Putamen (tissue), 1 donor: ENCODE results near the gene HDAC8.
"Not testable (repeated sequence)": the region's sequence is repeated elsewhere in the genome, so short reads cannot be mapped to it uniquely, and the experiment has no call there.

Experiments used
- DNase-seq: peaks from one replicate; pipeline ENCODE4 v3.0.0-alpha.2; 2016; ENCODE audit warnings: low spot score

HDAC8 gene

DNA sequence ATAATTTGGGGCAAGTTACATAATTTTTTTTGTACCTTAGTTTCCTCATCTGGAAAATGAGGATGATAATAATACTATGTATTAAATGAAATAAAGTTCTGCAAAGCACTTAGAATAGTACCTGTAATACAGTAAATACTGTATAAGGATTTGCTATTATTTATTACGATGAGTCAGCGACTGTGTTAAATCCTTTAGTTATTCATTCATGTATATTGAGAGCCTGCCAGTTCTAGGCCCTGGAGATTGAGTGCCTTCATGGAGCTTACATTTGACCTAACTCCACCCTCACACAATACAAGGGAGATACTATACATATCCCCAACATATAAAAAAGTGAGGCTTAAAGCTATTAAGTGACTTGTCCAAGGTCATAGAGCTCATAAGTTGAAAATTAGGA lies 199.9 kb downstream of the HDAC8 start:
- no peak for DNase-seq

DNA sequence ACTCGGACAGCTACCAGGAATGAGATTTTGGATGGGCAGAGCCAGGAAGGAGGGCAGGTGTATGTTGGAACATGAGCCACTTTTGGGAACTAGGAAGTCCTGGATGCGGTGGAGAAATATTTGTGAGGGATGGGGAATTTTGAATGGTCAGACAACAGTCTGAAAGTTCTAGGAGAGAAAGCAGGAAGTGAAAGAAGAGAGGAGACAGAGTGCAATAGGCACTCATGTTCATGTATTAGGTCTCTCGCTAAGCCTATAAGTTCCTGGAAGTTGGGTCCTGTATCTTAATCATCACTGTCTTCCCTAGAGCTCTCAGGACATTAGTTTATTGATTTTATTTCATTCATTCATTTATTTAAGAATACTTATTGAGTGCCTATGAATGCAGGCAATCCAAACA lies 201.2 kb downstream of the HDAC8 start:
- no peak for DNase-seq

GRCh38 chrX:72368796-72369195 lies 203.8 kb downstream of the HDAC8 start:
- DNase-seq: no peak

DNA sequence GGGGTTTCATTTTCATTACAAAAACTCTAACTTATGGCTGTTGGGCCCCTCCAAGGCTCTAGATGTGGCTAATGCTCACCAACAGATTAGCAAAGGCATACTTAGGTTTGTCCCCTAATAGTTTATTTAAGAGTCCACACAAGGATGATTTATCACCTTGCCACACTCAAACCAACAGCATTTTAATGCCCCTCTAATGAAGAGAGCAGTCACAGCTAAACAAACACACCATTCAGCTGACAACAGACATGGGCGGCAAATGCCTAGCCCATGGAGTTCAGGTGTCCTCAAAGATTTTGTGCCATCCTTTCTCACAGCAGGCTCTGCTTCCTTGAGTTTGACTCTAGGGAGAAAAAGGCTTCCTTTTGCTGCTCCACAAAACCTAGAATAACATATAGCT lies 205.1 kb downstream of the HDAC8 start:
- DNase-seq: no peak

DNA sequence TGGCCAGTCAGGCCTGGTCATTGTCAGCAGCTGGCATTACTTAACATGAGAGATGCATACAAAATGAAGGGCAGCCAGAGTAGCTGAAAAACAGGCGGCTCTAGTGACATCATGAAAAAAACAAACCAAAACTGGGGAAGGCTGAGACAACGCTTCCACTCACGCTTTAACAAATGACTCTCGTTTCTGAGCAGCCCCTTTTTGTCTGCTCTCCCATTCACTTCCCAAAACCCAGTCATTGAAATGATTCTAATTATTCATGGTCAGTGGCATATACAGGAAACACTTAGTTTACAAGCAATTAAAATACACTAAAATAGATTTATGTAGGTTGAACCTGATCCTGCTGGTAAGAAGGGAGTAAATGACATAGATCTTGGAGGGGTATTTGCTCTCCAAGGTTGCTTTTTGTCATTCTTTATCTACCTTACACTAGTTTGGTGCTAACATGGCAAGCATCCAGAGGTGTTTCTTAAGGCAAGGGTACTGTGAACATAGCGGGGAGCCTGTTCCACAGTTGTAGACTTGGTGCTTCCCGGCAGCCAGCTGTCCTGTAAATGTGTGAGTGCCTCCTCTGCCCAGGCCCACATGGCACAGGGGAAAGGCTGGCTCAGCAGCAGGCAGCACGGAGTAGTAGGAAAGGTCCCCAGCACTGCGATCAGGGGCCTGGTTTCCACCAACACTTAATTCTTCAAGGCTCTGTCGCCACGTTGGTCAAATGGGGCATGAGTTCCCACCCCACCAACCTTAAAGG lies 205.8 kb downstream of the HDAC8 start:
- DNase-seq: no peak

GRCh38 chrX:72366178-72366577 lies 206.5 kb downstream of the HDAC8 start:
- no peak for DNase-seq

DNA sequence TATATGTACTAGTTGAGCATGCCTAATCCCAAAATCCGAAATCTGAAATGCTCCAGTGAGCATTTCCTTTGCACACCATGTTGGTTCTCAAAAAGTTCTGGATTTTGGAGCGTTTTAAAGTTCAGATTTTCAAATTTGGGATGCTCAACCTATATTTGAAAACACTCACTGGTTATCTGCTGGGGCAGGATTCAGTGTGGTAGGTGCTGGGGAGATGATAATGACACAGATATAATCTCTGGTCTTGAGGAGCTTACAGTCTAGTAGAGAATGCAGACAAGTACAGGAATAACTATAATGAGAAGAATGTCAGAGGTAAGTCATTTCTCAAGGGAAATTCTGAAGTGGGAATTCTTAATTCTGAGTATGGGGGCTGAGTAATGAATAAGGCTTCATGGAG lies 207.5 kb downstream of the HDAC8 start:
- DNase-seq: no peak

DNA sequence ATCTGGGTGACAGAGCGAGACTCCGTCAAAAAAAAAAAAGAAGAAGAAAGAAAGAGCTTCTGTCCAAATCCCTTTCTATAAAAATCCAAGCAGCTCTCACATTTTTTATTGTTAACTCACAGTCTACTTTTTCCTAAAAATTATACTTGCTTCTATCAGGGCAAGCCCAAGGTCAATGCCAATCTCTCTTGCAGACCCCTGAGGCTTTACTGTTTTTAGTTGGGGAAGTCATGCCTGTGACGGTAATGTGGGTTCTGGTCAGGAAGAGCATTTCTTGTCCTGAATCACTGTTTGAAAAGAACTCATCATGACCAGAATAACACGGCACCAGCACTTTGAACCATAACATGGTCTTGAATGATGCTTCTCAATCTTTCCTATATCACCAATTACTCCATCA lies 212.3 kb downstream of the HDAC8 start:
- no peak for DNase-seq

- no peak for DNase-seq
Measured at GRCh38 chrX:72358313-72358712, 214.3 kb downstream of the HDAC8 start.

DNA sequence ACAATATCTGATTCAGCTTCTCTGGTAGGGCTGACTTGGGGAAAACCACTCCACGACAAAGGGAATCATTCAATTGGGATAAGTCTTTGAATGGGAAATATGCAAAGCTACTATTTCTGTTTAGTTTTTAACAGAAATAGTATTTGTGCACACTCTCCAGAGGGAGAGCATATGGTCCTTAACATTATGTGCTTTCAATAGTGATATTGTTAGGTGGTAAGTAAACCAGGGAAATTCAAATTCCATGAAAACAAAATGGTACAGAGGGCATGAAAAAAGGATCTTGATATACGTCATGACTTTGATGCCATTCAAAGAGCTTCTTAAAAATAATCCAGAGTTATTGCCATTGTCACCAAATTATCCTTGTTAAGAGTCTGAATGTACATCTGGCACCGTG lies 219.9 kb downstream of the HDAC8 start:
- no peak for DNase-seq

DNA sequence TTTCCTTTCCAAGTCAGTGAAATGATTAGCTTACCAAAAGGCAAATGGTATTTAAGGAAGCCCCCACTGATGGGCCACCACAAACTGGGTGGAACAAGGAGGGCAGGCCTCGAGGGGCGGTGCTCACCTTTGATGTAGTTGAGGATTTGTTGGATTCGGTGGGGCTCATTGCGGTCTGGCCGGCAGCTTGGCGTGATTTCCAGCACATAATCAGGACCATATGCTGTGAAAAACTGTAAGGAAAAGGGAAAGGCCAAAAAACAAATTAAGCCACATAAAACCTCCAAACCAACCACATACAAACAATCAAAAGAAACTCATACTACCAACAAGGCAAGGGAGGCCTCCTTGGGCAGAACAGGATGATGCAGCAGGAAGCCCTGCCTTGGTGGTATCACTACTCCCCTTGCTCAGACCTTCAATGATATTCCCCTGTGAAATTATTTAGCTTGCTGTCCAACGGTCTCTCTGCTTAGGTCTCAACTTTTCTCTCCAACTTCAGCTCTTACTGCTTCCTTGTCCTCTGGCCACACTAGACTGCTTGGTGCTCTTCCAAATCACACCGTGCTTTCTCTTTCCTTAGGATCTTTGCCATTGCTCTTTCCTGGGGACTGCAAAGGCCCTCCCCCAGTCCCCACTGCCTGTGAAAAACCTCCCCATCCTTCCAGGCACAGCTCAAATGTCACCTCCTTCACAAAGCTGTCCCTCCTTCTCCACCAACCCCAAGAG lies 220.9 kb downstream of the HDAC8 start:
- no peak for DNase-seq

- DNase-seq: no peak
Measured at GRCh38 chrX:72349190-72349589, 223.5 kb downstream of the HDAC8 start.

DNA sequence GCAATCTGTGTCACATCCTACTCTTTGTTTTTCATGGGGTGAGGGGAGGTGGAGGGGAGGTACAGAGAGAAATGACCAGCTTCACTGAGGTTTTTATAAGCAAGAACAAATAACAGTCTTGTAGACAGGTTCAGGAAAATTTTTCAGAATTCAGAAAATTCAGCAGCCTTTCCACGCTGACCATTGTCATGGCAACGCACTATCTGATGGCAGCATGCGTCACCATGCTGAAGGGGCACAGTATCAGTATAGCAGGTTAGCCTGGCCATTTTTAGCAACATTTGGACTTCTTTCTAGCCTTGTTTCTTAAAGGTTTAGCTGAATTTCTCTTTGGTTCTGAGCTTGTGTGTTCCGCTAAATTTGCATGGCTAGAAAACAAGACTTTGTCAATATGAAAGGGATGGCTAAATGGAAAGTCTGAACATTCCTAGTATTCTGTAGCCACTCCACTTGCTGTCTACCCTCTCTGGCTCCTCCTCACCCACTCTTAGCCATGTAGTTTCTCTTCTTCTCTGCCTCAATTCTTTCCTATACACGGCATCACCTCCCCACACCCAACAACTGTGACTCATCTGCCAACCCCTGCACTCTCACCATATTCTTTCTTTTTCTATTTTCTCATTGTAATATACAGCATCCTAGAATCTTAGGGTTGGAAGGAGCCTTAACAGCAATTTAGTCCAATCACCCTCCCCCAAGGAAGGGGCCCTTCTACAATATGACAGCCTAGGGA lies 224.2 kb downstream of the HDAC8 start:
- DNase-seq: no peak

DNA sequence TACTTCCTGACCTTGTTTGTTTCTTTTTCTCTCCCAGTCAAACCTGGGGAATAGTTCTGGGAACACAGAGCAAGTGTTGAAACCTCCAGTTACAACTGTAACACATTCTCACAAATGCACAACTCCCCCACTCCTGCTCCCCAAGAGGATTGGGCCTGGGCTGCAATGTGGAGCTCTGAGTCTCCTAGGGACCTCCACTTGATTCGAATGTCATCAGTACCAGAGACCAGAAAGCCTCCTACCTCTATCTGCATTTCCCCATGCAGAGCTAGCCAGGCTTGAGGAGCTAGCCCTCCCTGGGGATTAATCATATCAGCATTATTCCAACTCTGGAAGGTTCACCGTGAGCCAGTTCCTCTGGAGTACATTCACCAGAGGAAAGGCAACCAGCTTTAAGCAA lies 225.3 kb downstream of the HDAC8 start:
- DNase-seq: no peak

DNA sequence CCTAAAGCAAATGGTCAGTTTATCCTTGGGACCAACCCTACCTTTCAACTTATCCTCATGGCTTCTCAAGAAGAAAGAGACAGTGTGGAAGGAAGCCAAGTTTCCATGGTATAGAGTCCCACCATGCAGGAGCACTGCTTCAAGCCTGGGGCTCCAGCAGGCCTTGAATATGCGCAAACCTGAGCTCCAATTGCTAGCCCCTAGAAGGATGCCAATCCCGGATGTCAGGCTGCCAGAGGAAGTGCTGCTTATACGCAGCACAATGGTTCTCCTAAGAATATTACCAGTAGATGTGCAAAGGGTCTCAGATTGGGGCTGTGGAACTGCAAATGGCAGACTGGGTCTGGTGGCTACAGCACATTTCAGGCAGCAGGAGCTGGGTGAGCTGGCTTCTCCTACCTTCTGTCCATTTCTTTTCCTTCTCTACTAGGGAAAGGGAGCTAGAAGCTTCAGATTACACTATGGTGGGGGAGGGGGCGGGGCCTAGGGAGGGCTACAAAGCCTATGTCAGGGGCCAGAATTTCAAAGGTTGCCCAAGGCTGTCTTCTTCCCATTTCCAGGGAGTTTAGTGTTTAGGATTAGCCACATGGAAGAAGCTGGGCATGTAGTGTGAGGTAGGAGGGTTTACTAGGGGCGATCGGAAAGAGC lies 226.2 kb downstream of the HDAC8 start:
- DNase-seq: no peak

DNA sequence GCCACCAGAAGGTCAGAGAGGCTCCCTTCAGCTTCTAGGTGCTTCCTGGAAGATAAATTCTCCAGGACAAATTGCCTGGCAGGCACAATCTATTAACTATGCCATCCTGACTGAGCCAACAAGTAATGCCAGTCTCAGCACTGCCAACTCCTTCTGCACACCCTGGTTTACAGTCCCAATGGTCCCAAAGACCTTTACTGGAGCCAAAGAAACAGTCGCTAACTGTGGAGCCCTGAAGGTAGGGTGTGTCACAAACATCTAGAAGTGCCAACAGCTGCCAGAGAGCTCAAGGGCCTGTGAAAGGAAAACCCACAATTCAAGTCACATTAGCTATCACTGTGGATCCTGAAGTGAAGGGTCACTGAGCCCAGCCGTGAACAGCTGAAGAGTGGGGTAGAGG lies 232.0 kb downstream of the HDAC8 start:
- no peak for DNase-seq

DNA sequence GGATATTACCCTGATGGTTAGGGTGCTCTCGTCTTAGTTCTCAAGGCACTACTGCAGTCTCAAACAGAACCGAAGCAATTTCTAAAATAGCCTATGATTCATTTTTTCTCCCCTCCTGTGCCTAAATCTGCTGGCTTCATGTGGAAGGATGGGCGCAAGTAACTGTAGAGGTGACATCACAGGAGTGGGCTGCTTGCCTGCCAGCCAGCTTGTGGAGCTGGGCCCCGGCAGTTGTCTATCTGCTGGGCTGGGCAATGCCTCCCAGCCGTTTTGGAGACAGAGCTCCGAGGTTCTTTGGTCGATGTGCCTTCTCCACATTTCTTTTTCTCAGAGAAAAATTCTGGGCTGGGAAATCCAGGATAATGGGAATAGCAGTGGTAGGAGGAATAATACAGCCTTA lies 232.6 kb downstream of the HDAC8 start:
- no peak for DNase-seq

- no peak for DNase-seq
Measured at GRCh38 chrX:72330131-72330530, 242.5 kb downstream of the HDAC8 start.

GRCh38 chrX:72326605-72327300 lies 245.9 kb downstream of the HDAC8 start:
- DNase-seq: no peak

DNA sequence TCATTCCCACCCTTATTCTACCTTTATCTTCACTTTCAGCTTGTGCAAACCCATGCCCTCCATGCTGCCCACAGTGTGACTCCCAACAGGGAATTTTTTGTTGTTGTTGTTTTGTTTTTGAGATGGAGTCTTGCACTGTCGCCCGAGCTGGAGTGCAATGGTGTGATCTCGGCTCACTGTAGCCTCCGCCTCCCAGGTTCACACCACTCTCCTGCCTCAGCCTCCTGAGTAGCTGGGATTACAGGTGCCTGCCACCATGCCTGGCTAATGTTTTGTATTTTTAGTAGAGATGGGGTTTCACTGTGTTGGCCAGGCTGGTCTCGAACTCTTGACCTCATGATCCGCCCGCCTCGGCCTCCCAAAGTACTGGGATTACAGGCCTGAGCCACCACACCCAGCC lies 253.0 kb downstream of the HDAC8 start:
- DNase-seq: not testable (repeated sequence)

- DNase-seq: no peak
Measured at GRCh38 chrX:72317139-72317538, 255.5 kb downstream of the HDAC8 start.
